PFSK-1 (cell line): ENCODE results near the gene PCLAF.

ENCODE experiments used
- FOXP2 ChIP-seq: optimal IDR thresholded peaks from 2 replicates; pipeline ENCODE3; 2011; ENCODE audit warnings: borderline replicate concordance, control low read depth, inconsistent platforms; ENCODE audit not compliant: insufficient read depth; ENCODE audit errors: extremely low read length, extremely low read depth
- POLR2AphosphoS5 ChIP-seq: IDR thresholded peaks from 2 replicates; pipeline ENCODE4 v1.6.1; 2012; ENCODE audit warnings: low read depth, mild to moderate bottlenecking, control low read depth, low read length, moderate library complexity
- REST ChIP-seq, 2 experiments: IDR thresholded peaks; 2 replicates each; pipeline versions ENCODE4 v1.6.1 to v1.8.0; 2011 to 2012; ENCODE audit warnings: low read depth in 2 of 2, low read length in 2 of 2, control low read depth in 1 of 2, inconsistent platforms in 1 of 2, mild to moderate bottlenecking in 1 of 2, moderate library complexity in 1 of 2; ENCODE audit not compliant: insufficient read depth in 1 of 2
- SIN3A ChIP-seq: IDR thresholded peaks from 2 replicates; pipeline ENCODE4 v1.6.1; 2012; ENCODE audit warnings: mild to moderate bottlenecking, low read length, moderate library complexity, borderline replicate concordance; ENCODE audit not compliant: insufficient read depth
- TAF1 ChIP-seq: IDR thresholded peaks from 2 replicates; pipeline ENCODE4 v1.6.1; 2012; ENCODE audit warnings: low read length, control low read depth, borderline replicate concordance; ENCODE audit not compliant: insufficient read depth

PCLAF gene

GRCh38 chr15:64341961-64342360 is 39.3 kb downstream of the PCLAF start:
- TF ChIP-seq REST (IDR thresholded peaks at IDR 0.05; ENCODE audit: insufficient read depth in 1 of 2, low read depth in 2 of 2, low read length in 2 of 2) (no peak), FOXP2 (no peak), SIN3A (no peak), POLR2AphosphoS5 (no peak), TAF1 (no peak)

- TF ChIP-seq SIN3A (no peak), FOXP2 (no peak), TAF1 (no peak), REST (IDR thresholded peaks at IDR 0.05; ENCODE audit: insufficient read depth in 1 of 2, low read depth in 2 of 2, low read length in 2 of 2) (no peak), POLR2AphosphoS5 (no peak)
Measured at GRCh38 chr15:64340355-64340754, 40.9 kb downstream of the PCLAF start.

- TF ChIP-seq TAF1 (no peak), FOXP2 (no peak), REST (IDR thresholded peaks at IDR 0.05; ENCODE audit: insufficient read depth in 1 of 2, low read depth in 2 of 2, low read length in 2 of 2) (no peak), SIN3A (no peak), POLR2AphosphoS5 (no peak)
Measured at GRCh38 chr15:64337761-64338160, 43.5 kb downstream of the PCLAF start.

- TF ChIP-seq POLR2AphosphoS5 (no peak), FOXP2 (no peak), SIN3A (no peak), TAF1 (no peak), REST (IDR thresholded peaks at IDR 0.05; ENCODE audit: insufficient read depth in 1 of 2, low read depth in 2 of 2, low read length in 2 of 2) (no peak)
Measured at GRCh38 chr15:64333986-64334929, 47.0 kb downstream of the PCLAF start.
